ENCODE data around the gene TNNT3. TPM values are rescaled to one million over a fixed set of nuclear protein-coding genes. Genes with fewer than 3 reads are reported as not detected.

Gene TNNT3
- total RNA-seq, 2 experiments from 2014 or later: 6.6 to 9.7 TPM

- DNase-seq: no peak
- Mint-ChIP-seq H3K27ac (no peak overlapping the region), H3K36me3 (ENCODE audit: low read depth) (no peaks in the 10 kb centered on the region), H3K27me3 (no peaks in the 10 kb centered on the region), H3K9me3 (no peaks in the 10 kb centered on the region), H3K4me3 (no peak overlapping the region), H3K4me1 (no peaks in the 10 kb centered on the region)
- CTCF ChIA-PET: no interaction called here
- POLR2A ChIA-PET: no interaction called here
These were observed 59.4 kb downstream of the TNNT3 start for GRCh38 chr11:1978720-1979473.

GRCh38 chr11:1979607-1980006 lies 60.1 kb downstream of the TNNT3 start:
- CTCF ChIA-PET: no interaction called here

GRCh38 chr11:1982873-1983600 lies 63.5 kb downstream of the TNNT3 start:
- no peaks in the 10 kb centered on the region for H3K4me1 Mint-ChIP-seq
- no peak for DNase-seq
- H3K4me3 Mint-ChIP-seq: no peak overlapping the region
- ChIA-PET CTCF (no interaction called here), POLR2A (no interaction called here)
- no peaks in the 10 kb centered on the region for H3K36me3 Mint-ChIP-seq (ENCODE audit: low read depth)
- no peak overlapping the region for H3K27ac Mint-ChIP-seq
- no peaks in the 10 kb centered on the region for H3K9me3 Mint-ChIP-seq
- no peaks in the 10 kb centered on the region for H3K27me3 Mint-ChIP-seq

More at GRCh38 chr11:1979607-1980006, 60.1 kb downstream of the TNNT3 start:
- H3K4me3 Mint-ChIP-seq: no peak overlapping the region
- H3K9me3 Mint-ChIP-seq: no peaks in the 10 kb centered on the region
- no peaks in the 10 kb centered on the region for H3K4me1 Mint-ChIP-seq
- no peaks in the 10 kb centered on the region for H3K36me3 Mint-ChIP-seq (ENCODE audit: low read depth)
- H3K27me3 Mint-ChIP-seq: no peaks in the 10 kb centered on the region
- no peak for DNase-seq
- no peak overlapping the region for H3K27ac Mint-ChIP-seq
- POLR2A ChIA-PET: no interaction called here

GRCh38 chr11:1983601-1983961 lies 64.1 kb downstream of the TNNT3 start:
- Mint-ChIP-seq H3K36me3 (ENCODE audit: low read depth) (no peaks in the 10 kb centered on the region), H3K27ac (no peak overlapping the region), H3K4me3 (no peak overlapping the region), H3K4me1 (no peaks in the 10 kb centered on the region), H3K27me3 (no peaks in the 10 kb centered on the region), H3K9me3 (no peaks in the 10 kb centered on the region)
- CTCF ChIA-PET: no interaction called here
- no peak for DNase-seq
- POLR2A ChIA-PET: no interaction called here

GRCh38 chr11:1987024-1987423 lies 67.5 kb downstream of the TNNT3 start:
- H3K36me3 Mint-ChIP-seq (ENCODE audit: low read depth): no peaks in the 10 kb centered on the region
- H3K4me3 Mint-ChIP-seq: no peak overlapping the region
- DNase-seq: no peak
- no peaks in the 10 kb centered on the region for H3K4me1 Mint-ChIP-seq
- POLR2A ChIA-PET: no interaction called here
- no peaks in the 10 kb centered on the region for H3K27me3 Mint-ChIP-seq
- H3K9me3 Mint-ChIP-seq: no peaks in the 10 kb centered on the region
- CTCF ChIA-PET: no interaction called here
- H3K27ac Mint-ChIP-seq: no peak overlapping the region

- DNase-seq: no peak
- POLR2A ChIA-PET: no interaction called here
- H3K4me3 Mint-ChIP-seq: no peak overlapping the region
- H3K9me3 Mint-ChIP-seq: no peaks in the 10 kb centered on the region
- no peaks in the 10 kb centered on the region for H3K36me3 Mint-ChIP-seq (ENCODE audit: low read depth)
- H3K27me3 Mint-ChIP-seq: no peaks in the 10 kb centered on the region
- H3K27ac Mint-ChIP-seq: no peak overlapping the region
- no peaks in the 10 kb centered on the region for H3K4me1 Mint-ChIP-seq
- CTCF ChIA-PET: interaction anchor here (1.6 kb wide), 1 partner anchor 155 kb away, joined by 4 read pairs; no protein-coding TSS in a partner anchor
These were observed 68.7 kb downstream of the TNNT3 start for GRCh38 chr11:1988174-1988573.

Other genes with a start within 250 kb of the TNNT3 start
- not detected for gene KRTAP5-6, start 222.5 kb upstream of the TNNT3 start, total RNA-seq
- 1 to 10 TPM in 1 of 2 experiments, under 1 TPM in 1; 0.70 to 1.3 TPM for gene IFITM10, start 169.1 kb upstream of the TNNT3 start, total RNA-seq
- gene CTSD, start 155.8 kb upstream of the TNNT3 start, total RNA-seq: 100 to 1,000 TPM; 156 to 172 TPM
- gene SYT8, start 84.7 kb upstream of the TNNT3 start, total RNA-seq: not detected
- gene TNNI2, start 80.7 kb upstream of the TNNT3 start, total RNA-seq: under 1 TPM; 0.38 to 0.60 TPM
- gene LSP1, start 66.6 kb upstream of the TNNT3 start, total RNA-seq: 100 to 1,000 TPM; 590 TPM
- under 1 TPM; 0.08 TPM for gene PRR33, start 27.8 kb upstream of the TNNT3 start, total RNA-seq
- 10 to 100 TPM; 99.8 to 99.9 TPM for gene MRPL23, start 27.6 kb downstream of the TNNT3 start, total RNA-seq
- not detected for gene H19, start 78.1 kb downstream of the TNNT3 start, total RNA-seq
- under 1 TPM; 0.70 to 0.76 TPM for gene IGF2, start 219.7 kb downstream of the TNNT3 start, total RNA-seq
- gene INS, start 241.5 kb downstream of the TNNT3 start, total RNA-seq: not detected